A549 (cell line): ENCODE data around the gene LYL1. TPM values are rescaled to one million over a fixed set of nuclear protein-coding genes. Genes with fewer than 3 reads are reported as not detected.

Source experiments
- ATAC-seq, 2 experiments: fragments of 200-7000 bp in 1 of 2; fragments of >200 bp in 1 of 2; cut with Nextera tagmentation in 1 of 2; cut with Tn5 transposase in 1 of 2; 3 replicates each; pipeline versions ENCODE4 v1.8.0 to v1.9.1; 2018 to 2020; ENCODE audit warnings: mild to moderate bottlenecking in 1 of 2, moderate library complexity in 1 of 2
- CTCF ChIA-PET: fragments of 300-600 bp; sonication (Branson Sonifier 250); formaldehyde crosslinking; extraction: SDS; loops from one replicate; lab custom pipeline; 2021; ENCODE audit warnings: antibody characterized with exemption, inconsistent platforms; lab: Yijun Ruan, JAX
- POLR2A ChIA-PET: fragments of 350-600 bp; formaldehyde crosslinking; extraction: SDS; loops from one replicate; lab custom pipeline; 2021; ENCODE audit warnings: antibody characterized with exemption, inconsistent platforms; lab: Yijun Ruan, JAX
- DNase-seq, 2 experiments: peaks; one replicate each; pipeline versions ENCODE4 v3.0.0 to v3.0.0-alpha.2; 2011 to 2016; ENCODE audit warnings: low read depth in 1 of 2, low spot score in 1 of 2
- FAIRE-seq: peaks from 2 replicates; lab custom pipeline; 2011; peaks lifted over from hg19 to GRCh38; lab: Jason Lieb, UNC
- H3K27ac ChIP-seq, 2 experiments: fragments of >200 bp; sonication (Bioruptor Twin); formaldehyde crosslinking; 3 replicates each; pipeline ENCODE4 v1.5.1; 2016 to 2017
- H3K4me1 ChIP-seq: fragments of >200 bp; sonication (Bioruptor Twin); formaldehyde crosslinking; 3 replicates; pipeline ENCODE4 v1.6.1; 2016
- H3K4me2 ChIP-seq: fragments of >200 bp; sonication (Bioruptor Twin); formaldehyde crosslinking; 3 replicates; pipeline ENCODE4 v1.6.1; 2016
- H3K4me3 ChIP-seq: fragments of >200 bp; sonication (Bioruptor Twin); formaldehyde crosslinking; 3 replicates; pipeline ENCODE4 v1.5.1; 2016
- H3K9me3 ChIP-seq: fragments of >200 bp; sonication (Bioruptor Twin); formaldehyde crosslinking; 3 replicates; pipeline ENCODE4 v1.6.1; 2016
- BHLHE40 ChIP-seq: IDR thresholded peaks from 2 replicates; pipeline ENCODE4 v1.6.1; 2012; ENCODE audit warnings: low read depth, low read length, inconsistent platforms
- CHD2 ChIP-seq: fragments of 150-350 bp; IDR thresholded peaks from 2 replicates; pipeline ENCODE4 v1.6.1; 2014; ENCODE audit warnings: low read length; ENCODE audit not compliant: partially characterized antibody
- CHD4 ChIP-seq: fragments of 200-600 bp; sonication (generic); IDR thresholded peaks from 2 replicates; pipeline ENCODE4 v1.6.1; 2016; ENCODE audit warnings: antibody characterized with exemption, mild to moderate bottlenecking, borderline replicate concordance
- EHF ChIP-seq: fragments of 250-450 bp; sonication (Bioruptor Pico); IDR thresholded peaks from 2 replicates; pipeline ENCODE4 v1.5.0; 2020; ENCODE audit warnings: mild to moderate bottlenecking
- EHMT2 ChIP-seq: fragments of 200-600 bp; sonication (generic); IDR thresholded peaks from 2 replicates; pipeline ENCODE4 v1.6.1; 2016; ENCODE audit warnings: antibody characterized with exemption, low read depth, mild to moderate bottlenecking, moderate library complexity
- EP300 ChIP-seq, 2 experiments: fragments of >200 bp; sonication (Bioruptor Twin); formaldehyde crosslinking; IDR thresholded peaks; 2 replicates in 1 of 2; 3 replicates in 1 of 2; pipeline ENCODE4 v1.6.1; 2016 to 2017
- ESRRA ChIP-seq: fragments of 150-350 bp; IDR thresholded peaks from 2 replicates; pipeline ENCODE4 v1.6.1; 2014; ENCODE audit warnings: mild to moderate bottlenecking, low read length, borderline replicate concordance
- NPAS2 ChIP-seq: fragments of 250-450 bp; sonication (Bioruptor Pico); IDR thresholded peaks from 2 replicates; pipeline ENCODE4 v1.8.0; 2022; ENCODE audit warnings: mild to moderate bottlenecking, moderate library complexity, borderline replicate concordance
- POLR2A ChIP-seq: IDR thresholded peaks from 2 replicates; pipeline ENCODE4 v1.6.1; 2012; ENCODE audit warnings: mild to moderate bottlenecking, low read length
- POLR2AphosphoS2 ChIP-seq: conservative IDR thresholded peaks from 2 replicates; pipeline ENCODE4 v1.6.1; 2012; ENCODE audit warnings: low read length, improper control_type of control experiment, inconsistent platforms
- RARB ChIP-seq: fragments of 250-450 bp; sonication (Bioruptor Pico); IDR thresholded peaks from 2 replicates; pipeline ENCODE4 v1.8.0; 2021; ENCODE audit warnings: mild to moderate bottlenecking, moderate library complexity
- RFX5 ChIP-seq: fragments of 450-650 bp; IDR thresholded peaks from 2 replicates; pipeline ENCODE4 v1.7.1; 2014; ENCODE audit warnings: antibody characterized with exemption, mild to moderate bottlenecking, moderate library complexity
- SMC3 ChIP-seq: fragments of >200 bp; sonication (Bioruptor Twin); formaldehyde crosslinking; IDR thresholded peaks from 3 replicates; pipeline ENCODE4 v1.6.1; 2018; ENCODE audit warnings: inconsistent platforms
- SREBF2 ChIP-seq: fragments of 450-650 bp; IDR thresholded peaks from 2 replicates; pipeline ENCODE4 v1.6.1; 2014; ENCODE audit warnings: mild to moderate bottlenecking, moderate library complexity
- TFCP2L1 ChIP-seq: fragments of 250-450 bp; sonication (Bioruptor Pico); IDR thresholded peaks from 2 replicates; pipeline ENCODE4 v1.5.0; 2021; ENCODE audit warnings: mild to moderate bottlenecking
- TP53 ChIP-seq: fragments of 250-450 bp; sonication (Bioruptor Pico); IDR thresholded peaks from 2 replicates; pipeline ENCODE4 v1.5.0; 2021; ENCODE audit warnings: mild to moderate bottlenecking, moderate library complexity
- ZC3H11A ChIP-seq: fragments of 450-650 bp; IDR thresholded peaks from 2 replicates; pipeline ENCODE4 v1.6.1; 2014; ENCODE audit warnings: antibody characterized with exemption, mild to moderate bottlenecking
- ZFP36 ChIP-seq: fragments of 450-650 bp; IDR thresholded peaks from 2 replicates; pipeline ENCODE4 v1.6.1; 2014; ENCODE audit warnings: borderline replicate concordance; ENCODE audit not compliant: partially characterized antibody
- ZSCAN20 ChIP-seq: fragments of 250-450 bp; sonication (Bioruptor Pico); IDR thresholded peaks from 2 replicates; pipeline ENCODE4 v1.8.0; 2022; ENCODE audit warnings: mild to moderate bottlenecking, moderate library complexity
- WGBS: methylation state at CpG from one replicate; pipeline ENCODE4 v1.1.6; 2017; ENCODE audit errors: missing lambda C conversion rate; 5-methylcytosine and 5-hydroxymethylcytosine counted together
- polyA plus RNA-seq, 4 experiments: library from polyadenylated mRNA; depleted of rRNA in 3 of 4; stranded (reverse); fragments of >200 nt; fragmentation: RNase III in 1 of 4; extraction: RNeasy Plus Mini Kit Qiagen cat#74134 plus additional on column Dnase treatment in 1 of 4; gene quantifications; 2 replicates in 3 of 4; 3 replicates in 1 of 4; pipeline ENCODE4 v1.2.3, GENCODE V29; 2011 to 2017
- TF ChIP-seq, protein P1 (sequence below): fragments of >200 bp; sonication (Bioruptor Twin); formaldehyde crosslinking; IDR thresholded peaks from 3 replicates; pipeline ENCODE4 v1.5.1; 2016
- TF ChIP-seq, protein P2 (sequence below): IDR thresholded peaks from 2 replicates; pipeline ENCODE4 v1.6.1; 2012
- TF ChIP-seq, protein P3 (sequence below): fragments of 250-450 bp; sonication (Bioruptor Pico); IDR thresholded peaks from 2 replicates; pipeline ENCODE4 v1.5.0; 2020; ENCODE audit warnings: low read depth, mild to moderate bottlenecking, moderate library complexity
- TF ChIP-seq, protein P4 (sequence below): fragments of 250-450 bp; sonication (Bioruptor Pico); IDR thresholded peaks from 2 replicates; pipeline ENCODE4 v1.5.0; 2021; ENCODE audit warnings: mild to moderate bottlenecking, moderate library complexity, borderline replicate concordance

The LYL1 gene
- polyA plus RNA-seq, 2 of the 4 experiments (the other 2 are of a cell fraction) = 0.26 to 0.39 TPM

DNA sequence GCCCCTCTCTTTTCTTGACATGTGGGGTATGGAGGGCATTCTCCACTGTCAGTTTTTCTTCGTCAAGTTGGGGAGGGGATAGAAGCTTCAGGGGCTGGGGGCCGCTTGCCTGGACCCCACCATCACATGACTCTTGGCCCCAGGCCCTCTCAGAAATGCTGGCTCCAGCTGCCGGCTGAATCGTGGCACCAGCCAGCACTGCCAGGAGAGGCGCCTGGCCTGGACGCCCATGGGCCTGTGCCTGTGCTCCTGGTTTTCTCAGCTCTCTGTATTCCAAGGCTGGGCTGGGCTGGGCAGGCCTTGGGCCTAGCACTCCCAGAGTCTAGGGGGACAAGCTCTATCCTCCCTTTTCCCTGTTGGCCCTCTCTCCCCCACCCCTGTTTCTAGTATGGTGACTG, 38.6 kb downstream of the LYL1 start:
- WGBS = 90% methylated on average over 2 of the region's 6 CpGs
- CTCF ChIA-PET = interaction anchor here (0.7 to 9.6 kb wide), 8 partner anchors 9 to 98 kb away, joined by 3 to 127 read pairs (median 6); no protein-coding TSS in a partner anchor
- ATAC-seq (no peak), DNase-seq (no peak), FAIRE-seq (no peak)
- no peak overlapping the region for H3K4me2 ChIP-seq
- TF ChIP-seq CHD4 = no peak
- TF ChIP-seq SREBF2 = no peak
- no peak for TF ChIP-seq ZC3H11A
- TF ChIP-seq, protein P1, sequence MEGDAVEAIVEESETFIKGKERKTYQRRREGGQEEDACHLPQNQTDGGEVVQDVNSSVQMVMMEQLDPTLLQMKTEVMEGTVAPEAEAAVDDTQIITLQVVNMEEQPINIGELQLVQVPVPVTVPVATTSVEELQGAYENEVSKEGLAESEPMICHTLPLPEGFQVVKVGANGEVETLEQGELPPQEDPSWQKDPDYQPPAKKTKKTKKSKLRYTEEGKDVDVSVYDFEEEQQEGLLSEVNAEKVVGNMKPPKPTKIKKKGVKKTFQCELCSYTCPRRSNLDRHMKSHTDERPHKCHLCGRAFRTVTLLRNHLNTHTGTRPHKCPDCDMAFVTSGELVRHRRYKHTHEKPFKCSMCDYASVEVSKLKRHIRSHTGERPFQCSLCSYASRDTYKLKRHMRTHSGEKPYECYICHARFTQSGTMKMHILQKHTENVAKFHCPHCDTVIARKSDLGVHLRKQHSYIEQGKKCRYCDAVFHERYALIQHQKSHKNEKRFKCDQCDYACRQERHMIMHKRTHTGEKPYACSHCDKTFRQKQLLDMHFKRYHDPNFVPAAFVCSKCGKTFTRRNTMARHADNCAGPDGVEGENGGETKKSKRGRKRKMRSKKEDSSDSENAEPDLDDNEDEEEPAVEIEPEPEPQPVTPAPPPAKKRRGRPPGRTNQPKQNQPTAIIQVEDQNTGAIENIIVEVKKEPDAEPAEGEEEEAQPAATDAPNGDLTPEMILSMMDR = no peak
- no peak for TF ChIP-seq POLR2A
- no peak for TF ChIP-seq NPAS2 (CRISPR knock-in tag)
- no peak for TF ChIP-seq CHD2
- TF ChIP-seq EHMT2 = no peak
- TF ChIP-seq SMC3 = no peak
- no peak for TF ChIP-seq ESRRA
- no peak for TF ChIP-seq TP53 (CRISPR knock-in tag)
- TF ChIP-seq POLR2AphosphoS2 = no peak
- H3K9me3 ChIP-seq = no peaks in the 10 kb centered on the region
- H3K27ac ChIP-seq = no peak overlapping the region
- H3K4me1 ChIP-seq = peaks cover 11% of the 10 kb centered on the region; the same call in 2 of the 3 replicates
- no peak overlapping the region for H3K4me3 ChIP-seq
- POLR2A ChIA-PET = no interaction called here

DNA sequence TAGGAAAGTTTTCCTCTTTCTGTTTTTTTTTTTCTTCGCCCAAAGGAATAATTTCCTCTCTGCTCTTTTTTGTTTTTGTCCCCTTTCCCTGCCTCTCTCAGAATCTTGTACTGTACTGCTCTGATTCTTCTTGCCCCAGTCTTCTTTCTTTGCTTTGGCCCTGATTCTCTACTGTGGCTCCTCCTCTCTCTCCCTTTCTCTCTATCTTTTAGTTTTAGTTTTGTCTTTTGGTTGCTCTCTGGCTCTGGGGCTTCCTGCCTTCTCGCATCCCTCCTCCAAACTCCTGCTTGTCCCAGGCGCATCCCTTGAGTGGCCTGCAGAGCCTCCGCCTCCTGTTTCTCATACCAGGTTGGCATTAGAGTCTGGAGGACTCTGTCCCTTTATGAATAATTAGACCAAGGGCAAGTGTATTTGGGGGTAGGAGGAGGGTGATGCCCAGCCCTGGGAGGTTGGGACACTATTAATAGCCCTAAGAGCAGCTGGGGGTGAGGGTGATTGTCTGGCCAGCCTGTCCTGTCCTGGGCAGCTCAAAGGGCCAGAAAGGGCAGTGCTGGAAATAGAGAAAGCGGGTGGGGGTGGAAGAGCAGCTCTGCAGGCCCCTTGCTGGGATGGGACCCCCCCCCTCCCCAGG, 39.1 kb downstream of the LYL1 start:
- ATAC-seq (no peak), DNase-seq (no peak)
- 87% methylated on average over 4 of the region's 5 CpGs for WGBS
- TF ChIP-seq ZFP36 (no peak), CHD4 (no peak), TFCP2L1 (no peak), EHMT2 (no peak), EHF (no peak), TP53 (CRISPR knock-in tag) (no peak)
- TF ChIP-seq, all 56 proteins: peak for 0
- no peaks in the 10 kb centered on the region for H3K9me3 ChIP-seq
- peaks cover 11% of the 10 kb centered on the region; the same call in 2 of the 3 replicates for H3K4me1 ChIP-seq
- no peak overlapping the region for H3K4me3 ChIP-seq
- ChIA-PET CTCF (interaction anchor here (0.6 to 9.6 kb wide), 9 partner anchors 18 to 131 kb away, joined by 6 to 127 read pairs (median 28); no protein-coding TSS in a partner anchor), POLR2A (no interaction called here)
- FAIRE-seq = no peak
- no peak overlapping the region for H3K4me2 ChIP-seq
- H3K27ac ChIP-seq = no peak overlapping the region

DNA sequence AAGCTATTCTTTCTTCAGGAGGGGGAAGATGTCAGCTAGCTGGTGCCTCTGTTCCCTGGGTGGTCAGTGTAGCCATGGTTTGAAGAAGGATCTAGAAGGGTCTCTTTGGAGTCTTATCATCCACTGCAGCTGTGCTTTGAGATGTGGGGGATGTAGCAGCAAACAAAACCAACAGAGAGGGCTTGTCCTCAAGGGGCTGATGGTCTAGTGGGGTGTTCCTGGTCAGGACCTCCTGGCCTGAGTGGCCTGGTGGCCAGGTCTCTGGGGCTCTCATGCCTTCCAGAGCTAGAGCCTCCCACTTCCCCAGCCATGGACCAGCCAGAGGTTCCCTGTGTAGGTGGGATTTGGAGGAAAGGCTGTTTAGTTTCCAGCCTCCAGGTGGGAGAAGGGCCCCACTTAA, 40.3 kb downstream of the LYL1 start:
- no peak overlapping the region for H3K27ac ChIP-seq
- FAIRE-seq = no peak

DNA sequence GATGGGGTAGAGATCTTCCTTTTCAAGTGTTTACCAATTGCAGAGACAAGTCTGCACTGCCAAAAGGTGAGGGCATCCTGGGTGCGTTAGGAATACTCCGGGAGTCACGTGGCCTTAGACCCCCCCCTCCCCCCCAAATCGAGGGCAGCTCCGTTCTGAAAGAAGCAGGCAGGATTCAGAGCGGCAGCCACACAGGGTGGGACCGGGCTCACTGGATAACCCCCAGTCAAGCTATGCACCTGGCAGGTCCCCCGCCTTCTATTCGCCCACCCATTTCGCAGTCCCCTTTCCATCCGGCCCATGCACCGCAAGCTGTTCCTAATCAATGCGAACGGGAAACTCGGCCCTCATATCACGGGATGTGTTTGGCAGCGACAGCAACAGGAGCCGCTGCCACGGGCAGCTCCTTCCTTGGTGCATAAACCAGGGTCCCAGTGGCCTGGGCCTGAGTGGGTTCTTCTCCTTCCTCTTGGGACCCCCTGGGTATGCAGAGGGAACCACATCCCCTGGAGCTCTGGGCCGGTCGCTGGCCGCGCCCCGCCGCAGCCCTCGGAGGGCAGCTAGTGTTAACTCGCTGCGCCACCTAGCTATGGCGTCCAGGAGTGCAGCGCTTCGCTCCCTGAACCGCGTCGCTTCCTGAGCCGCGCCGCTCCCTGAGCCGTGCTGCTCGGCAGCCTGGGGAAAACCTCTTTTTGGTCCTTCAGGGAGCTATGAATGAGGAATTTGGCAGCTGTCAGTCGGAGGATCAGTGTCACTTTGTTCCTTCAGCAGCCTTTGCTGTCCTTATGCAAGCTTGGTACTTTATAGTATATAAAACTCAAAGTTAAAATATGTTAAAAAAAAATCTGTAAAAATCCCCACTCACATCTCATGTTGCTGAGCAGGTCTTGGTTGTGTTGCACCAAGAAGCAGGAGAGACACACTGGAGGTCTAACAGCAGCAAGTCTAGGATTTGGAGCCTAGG, 41.4 kb downstream of the LYL1 start:
- peak overlapping the region; percentile 85 to 89 for H3K27ac ChIP-seq
- DNase-seq (peak; percentile 68 to 73), FAIRE-seq (peak; percentile 23), ATAC-seq (peak; percentile 94 to 97)
- H3K9me3 ChIP-seq = no peaks in the 10 kb centered on the region
- ChIA-PET POLR2A (interaction anchor here (0.7 to 1.5 kb wide), 5 partner anchors 8 to 83 kb away, joined by 3 to 10 read pairs (median 5); no protein-coding TSS in a partner anchor), CTCF (interaction anchor here (0.6 to 9.6 kb wide), 37 partner anchors 9 to 119 kb away, joined by 3 to 127 read pairs (median 7); partner anchors contain the start of gene TRMT1)
- peak overlapping the region; percentile 53 for H3K4me3 ChIP-seq
- peaks cover 11% of the 10 kb centered on the region; the same call in 2 of the 3 replicates for H3K4me1 ChIP-seq
- 7% methylated on average over 5 of the region's 40 CpGs for WGBS
- H3K4me2 ChIP-seq = peak overlapping the region; percentile 99
- TF ChIP-seq POLR2AphosphoS2 (no peak), BHLHE40 (no peak), RARB (CRISPR knock-in tag) (no peak), RFX5 (no peak), EHMT2 (no peak), ZSCAN20 (CRISPR knock-in tag) (no peak), EP300 (IDR thresholded peaks at IDR 0.05) (no peak)
- TF ChIP-seq, protein P2, sequence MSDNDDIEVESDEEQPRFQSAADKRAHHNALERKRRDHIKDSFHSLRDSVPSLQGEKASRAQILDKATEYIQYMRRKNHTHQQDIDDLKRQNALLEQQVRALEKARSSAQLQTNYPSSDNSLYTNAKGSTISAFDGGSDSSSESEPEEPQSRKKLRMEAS = peak; percentile 38; the same call in 1 of the 2 replicates
- TF ChIP-seq, protein P3, sequence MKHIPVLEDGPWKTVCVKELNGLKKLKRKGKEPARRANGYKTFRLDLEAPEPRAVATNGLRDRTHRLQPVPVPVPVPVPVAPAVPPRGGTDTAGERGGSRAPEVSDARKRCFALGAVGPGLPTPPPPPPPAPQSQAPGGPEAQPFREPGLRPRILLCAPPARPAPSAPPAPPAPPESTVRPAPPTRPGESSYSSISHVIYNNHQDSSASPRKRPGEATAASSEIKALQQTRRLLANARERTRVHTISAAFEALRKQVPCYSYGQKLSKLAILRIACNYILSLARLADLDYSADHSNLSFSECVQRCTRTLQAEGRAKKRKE (CRISPR knock-in tag) = no peak
- TF ChIP-seq, protein P4, sequence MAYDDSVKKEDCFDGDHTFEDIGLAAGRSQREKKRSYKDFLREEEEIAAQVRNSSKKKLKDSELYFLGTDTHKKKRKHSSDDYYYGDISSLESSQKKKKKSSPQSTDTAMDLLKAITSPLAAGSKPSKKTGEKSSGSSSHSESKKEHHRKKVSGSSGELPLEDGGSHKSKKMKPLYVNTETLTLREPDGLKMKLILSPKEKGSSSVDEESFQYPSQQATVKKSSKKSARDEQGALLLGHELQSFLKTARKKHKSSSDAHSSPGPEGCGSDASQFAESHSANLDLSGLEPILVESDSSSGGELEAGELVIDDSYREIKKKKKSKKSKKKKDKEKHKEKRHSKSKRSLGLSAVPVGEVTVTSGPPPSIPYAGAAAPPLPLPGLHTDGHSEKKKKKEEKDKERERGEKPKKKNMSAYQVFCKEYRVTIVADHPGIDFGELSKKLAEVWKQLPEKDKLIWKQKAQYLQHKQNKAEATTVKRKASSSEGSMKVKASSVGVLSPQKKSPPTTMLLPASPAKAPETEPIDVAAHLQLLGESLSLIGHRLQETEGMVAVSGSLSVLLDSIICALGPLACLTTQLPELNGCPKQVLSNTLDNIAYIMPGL (CRISPR knock-in tag) = no peak

More for the DNA sequence above, 40.3 kb downstream of the LYL1 start:
- ATAC-seq (no peak), DNase-seq (no peak)
- H3K4me2 ChIP-seq = no peak overlapping the region
- no peak overlapping the region for H3K4me3 ChIP-seq
- H3K9me3 ChIP-seq = no peaks in the 10 kb centered on the region
- ChIA-PET POLR2A (no interaction called here), CTCF (interaction anchor here (0.9 to 9.6 kb wide), 21 partner anchors 9 to 97 kb away, joined by 3 to 127 read pairs (median 14); no protein-coding TSS in a partner anchor)
- H3K4me1 ChIP-seq = peaks cover 11% of the 10 kb centered on the region; the same call in 2 of the 3 replicates
- no peak for TF ChIP-seq POLR2AphosphoS2
